Loucy (cell line): ENCODE measurements around the gene DAP.

Experiments
- H2AFZ ChIP-seq: fragments of 200-600 bp; sonication (generic); 2 replicates; pipeline ENCODE4 v1.6.0; 2016; ENCODE audit warnings: antibody characterized with exemption, mild to moderate bottlenecking, low read length, moderate library complexity
- H3F3A ChIP-seq: fragments of 200-600 bp; 2 replicates; pipeline ENCODE4 v1.6.0; 2016; ENCODE audit warnings: antibody characterized with exemption, low read depth, mild to moderate bottlenecking
- H3K27me3 ChIP-seq: fragments of 200-600 bp; sonication (generic); 2 replicates; pipeline ENCODE4 v1.6.1; 2014; ENCODE audit warnings: low read length, mild to moderate bottlenecking; ENCODE audit not compliant: insufficient read depth, poor library complexity, severe bottlenecking
- H3K36me3 ChIP-seq: fragments of 200-600 bp; sonication (generic); 2 replicates; pipeline ENCODE4 v1.6.1; 2016; ENCODE audit warnings: low read length; ENCODE audit not compliant: insufficient read depth
- H3K4me1 ChIP-seq: fragments of 200-600 bp; sonication (generic); 2 replicates; pipeline ENCODE4 v1.5.1; 2014; ENCODE audit warnings: low read length, mild to moderate bottlenecking; ENCODE audit not compliant: insufficient read depth, poor library complexity, severe bottlenecking
- H3K4me2 ChIP-seq: fragments of 200-600 bp; sonication (generic); 2 replicates; pipeline ENCODE4 v1.6.0; 2014; ENCODE audit warnings: antibody characterized with exemption, low read length, low read depth, mild to moderate bottlenecking; ENCODE audit not compliant: poor library complexity, severe bottlenecking
- H3K4me3 ChIP-seq: fragments of 200-600 bp; sonication (generic); 2 replicates; pipeline ENCODE4 v1.5.1; 2014; ENCODE audit warnings: low read length, mild to moderate bottlenecking, mixed read lengths; ENCODE audit not compliant: poor library complexity, severe bottlenecking
- H3K79me2 ChIP-seq: fragments of 200-600 bp; sonication (generic); 2 replicates; pipeline ENCODE4 v1.6.1; 2014; ENCODE audit warnings: low read length; ENCODE audit not compliant: insufficient read depth
- H3K9ac ChIP-seq: fragments of 200-600 bp; sonication (generic); 2 replicates; pipeline ENCODE4 v1.6.0; 2014; ENCODE audit warnings: mild to moderate bottlenecking, low read depth, low read length, moderate library complexity; ENCODE audit not compliant: poor library complexity, severe bottlenecking
- H3K9me2 ChIP-seq: fragments of 200-600 bp; sonication (generic); replicated peaks from 2 replicates; pipeline ENCODE4 v1.6.1; 2016; ENCODE audit warnings: low read depth, low read length, mixed read lengths
- H3K9me3 ChIP-seq: fragments of 200-600 bp; sonication (generic); 2 replicates; pipeline ENCODE4 v1.6.1; 2014; ENCODE audit warnings: mild to moderate bottlenecking, antibody characterized with exemption, low read length, low read depth; ENCODE audit not compliant: insufficient read depth
- H4K20me1 ChIP-seq: fragments of 200-600 bp; sonication (generic); 2 replicates; pipeline ENCODE4 v1.6.0; 2014; ENCODE audit warnings: antibody characterized with exemption, low read length, mild to moderate bottlenecking; ENCODE audit not compliant: insufficient read depth, poor library complexity, severe bottlenecking
- CTCF ChIP-seq: fragments of 200-600 bp; sonication (generic); conservative IDR thresholded peaks from 2 replicates; pipeline ENCODE4 v1.5.1; 2014; ENCODE audit warnings: mild to moderate bottlenecking, antibody characterized with exemption, low read length
- EZH2phosphoT487 ChIP-seq: fragments of 200-600 bp; IDR thresholded peaks from 2 replicates; pipeline ENCODE4 v1.6.1; 2018; ENCODE audit warnings: antibody characterized with exemption, mild to moderate bottlenecking, moderate library complexity, borderline replicate concordance

DAP gene

GRCh38 chr5:10663489-10664179 lies 97.4 kb downstream of the DAP start:
- Histone ChIP-seq H3K9ac (no peak overlapping the region), H3K4me1 (no peaks in the 10 kb centered on the region), H3K4me3 (no peak overlapping the region), H3K9me2 (no peaks in the 10 kb centered on the region), H3K27me3 (no peaks in the 10 kb centered on the region), H3K9me3 (no peaks in the 10 kb centered on the region), H3F3A (no peaks in the 10 kb centered on the region), H3K36me3 (no peaks in the 10 kb centered on the region), H4K20me1 (no peaks in the 10 kb centered on the region), H3K79me2 (no peaks in the 10 kb centered on the region), H3K4me2 (no peak overlapping the region), H2AFZ (no peak overlapping the region)
- TF ChIP-seq CTCF (no peak), EZH2phosphoT487 (no peak)

GRCh38 chr5:10662661-10663488 lies 98.2 kb downstream of the DAP start:
- H3F3A ChIP-seq, result no peaks in the 10 kb centered on the region
- H4K20me1 ChIP-seq, result no peaks in the 10 kb centered on the region
- no peaks in the 10 kb centered on the region for H3K9me3 ChIP-seq
- no peak for TF ChIP-seq CTCF
- TF ChIP-seq EZH2phosphoT487, result no peak
- H3K4me1 ChIP-seq, result no peaks in the 10 kb centered on the region
- H2AFZ ChIP-seq, result no peak overlapping the region
- no peak overlapping the region for H3K4me2 ChIP-seq
- no peak overlapping the region for H3K9ac ChIP-seq
- no peak overlapping the region for H3K4me3 ChIP-seq
- H3K9me2 ChIP-seq, result no peaks in the 10 kb centered on the region
- H3K27me3 ChIP-seq, result no peaks in the 10 kb centered on the region
- H3K79me2 ChIP-seq, result no peaks in the 10 kb centered on the region
- no peaks in the 10 kb centered on the region for H3K36me3 ChIP-seq

GRCh38 chr5:10662083-10662482 lies 99.0 kb downstream of the DAP start:
- H3K9ac ChIP-seq, result no peak overlapping the region
- H3K36me3 ChIP-seq, result no peaks in the 10 kb centered on the region
- H3F3A ChIP-seq, result no peaks in the 10 kb centered on the region
- H4K20me1 ChIP-seq, result no peaks in the 10 kb centered on the region
- H3K4me2 ChIP-seq, result no peak overlapping the region
- no peaks in the 10 kb centered on the region for H3K9me2 ChIP-seq
- H3K79me2 ChIP-seq, result no peaks in the 10 kb centered on the region
- no peaks in the 10 kb centered on the region for H3K27me3 ChIP-seq
- H3K4me1 ChIP-seq, result no peaks in the 10 kb centered on the region
- TF ChIP-seq CTCF, result no peak
- TF ChIP-seq EZH2phosphoT487, result no peak
- H3K9me3 ChIP-seq, result no peaks in the 10 kb centered on the region
- H2AFZ ChIP-seq, result no peak overlapping the region
- no peak overlapping the region for H3K4me3 ChIP-seq
